GM12892 (cell line): ENCODE data around the gene SMIM9. TPM values are rescaled to one million over a fixed set of nuclear protein-coding genes. Genes with fewer than 3 reads are reported as not detected.
A peak's percentile ranks its signal among the peaks of the same experiment; 100 is the strongest.
"Not testable (repeated sequence)": the region's sequence is repeated elsewhere in the genome, so short reads cannot be mapped to it uniquely, and the experiment has no call there.

ENCODE experiments used
- DNase-seq: peaks from one replicate; pipeline ENCODE4 v3.0.0; 2011; ENCODE audit not compliant: insufficient read length
- FAIRE-seq: peaks from 2 replicates; lab custom pipeline; 2011; peaks lifted over from hg19 to GRCh38; lab: Jason Lieb, UNC
- POLR2A ChIP-seq: IDR thresholded peaks from 2 replicates; pipeline ENCODE4 v1.6.1; 2011; ENCODE audit warnings: low read depth, low read length, control low read depth
- POLR2AphosphoS5 ChIP-seq: IDR thresholded peaks from 2 replicates; pipeline ENCODE4 v1.6.1; 2011; ENCODE audit warnings: low read depth, low read length, control low read depth
- TAF1 ChIP-seq: IDR thresholded peaks from 2 replicates; pipeline ENCODE4 v1.6.1; 2011; ENCODE audit warnings: low read depth, mild to moderate bottlenecking, control low read depth, low read length, borderline replicate concordance
- polyA plus RNA-seq: library from polyadenylated mRNA; unstranded; fragments of >200 nt; gene quantifications from one replicate; pipeline ENCODE4 v1.2.1, GENCODE V29; 2012; ENCODE audit warnings: missing spikeins, inconsistent platforms; ENCODE audit not compliant: missing spikeins

SMIM9 gene
- not detected for polyA plus RNA-seq

- FAIRE-seq (no peak), DNase-seq (no peak)
These were observed at the start of gene SMIM9 for GRCh38 chrX:154834562-154834961. Gene SMIM9 (minus strand): TSS chrX:154834662. CDS start chrX:154830856, 3,806 bp downstream.

GRCh38 chrX:154884069-154884468 is 49.6 kb upstream of the SMIM9 start:
- FAIRE-seq, DNase-seq: not testable (repeated sequence)

More at GRCh38 chrX:154834562-154834961, at the start of gene SMIM9:
- TF ChIP-seq TAF1 (no peak), POLR2A (no peak), POLR2AphosphoS5 (no peak)

- no peak for FAIRE-seq
- TF ChIP-seq POLR2AphosphoS5: no peak
- no peak for TF ChIP-seq POLR2A
- TF ChIP-seq TAF1: no peak
These were observed 38.9 kb upstream of the SMIM9 start for GRCh38 chrX:154873329-154873728.

GRCh38 chrX:154868522-154868921 is 34.1 kb upstream of the SMIM9 start:
- not testable (repeated sequence) for FAIRE-seq, DNase-seq

More at GRCh38 chrX:154873329-154873728, 38.9 kb upstream of the SMIM9 start:
- DNase-seq: no peak

GRCh38 chrX:154855256-154855655 is 20.8 kb upstream of the SMIM9 start:
- FAIRE-seq: no peak

GRCh38 chrX:154850957-154851611 is 16.6 kb upstream of the SMIM9 start:
- FAIRE-seq (no peak), DNase-seq (no peak)
- TF ChIP-seq TAF1: no peak
- no peak for TF ChIP-seq POLR2AphosphoS5
- TF ChIP-seq POLR2A: no peak

More at GRCh38 chrX:154855256-154855655, 20.8 kb upstream of the SMIM9 start:
- no peak for TF ChIP-seq POLR2A
- TF ChIP-seq POLR2AphosphoS5: no peak
- no peak for TF ChIP-seq TAF1
- DNase-seq: no peak

GRCh38 chrX:154840856-154841255 is 6.4 kb upstream of the SMIM9 start:
- FAIRE-seq: peak; percentile 56
- DNase-seq: no peak

GRCh38 chrX:154836163-154836562 is 1.7 kb upstream of the SMIM9 start:
- DNase-seq (no peak), FAIRE-seq (no peak)
- TF ChIP-seq TAF1 (no peak), POLR2A (no peak), POLR2AphosphoS5 (no peak)

More at GRCh38 chrX:154840856-154841255, 6.4 kb upstream of the SMIM9 start:
- no peak for TF ChIP-seq POLR2AphosphoS5
- no peak for TF ChIP-seq TAF1
- no peak for TF ChIP-seq POLR2A

- no peak for TF ChIP-seq POLR2AphosphoS5
- no peak for TF ChIP-seq POLR2A
- TF ChIP-seq TAF1: no peak
- FAIRE-seq: no peak
- DNase-seq: no peak
These were observed 652 bp downstream of the SMIM9 start for GRCh38 chrX:154833746-154834274.

- TF ChIP-seq TAF1 (no peak), POLR2AphosphoS5 (no peak), POLR2A (no peak)
- FAIRE-seq (no peak), DNase-seq (no peak)
These were observed 4.5 kb downstream of the SMIM9 start for GRCh38 chrX:154829926-154830442.

- TF ChIP-seq POLR2A (no peak), POLR2AphosphoS5 (no peak), TAF1 (no peak)
- DNase-seq (no peak), FAIRE-seq (peak; percentile 21)
These were observed 5.3 kb downstream of the SMIM9 start for GRCh38 chrX:154829134-154829533.

GRCh38 chrX:154828016-154828408 is 6.5 kb downstream of the SMIM9 start:
- no peak for TF ChIP-seq TAF1
- no peak for TF ChIP-seq POLR2AphosphoS5
- TF ChIP-seq POLR2A: no peak
- FAIRE-seq: peak; percentile 46
- DNase-seq: no peak
